ENCODE data around the gene ARHGAP25.

ARHGAP25 gene

GRCh38 chr2:68720665-68721064 lies 13.9 kb upstream of the ARHGAP25 start:
- peaks cover 33% of the 10 kb centered on the region for H3K27me3 ChIP-seq (ENCODE audit: insufficient read depth, low read length)
- H3K27ac ChIP-seq (ENCODE audit: low read depth, low read length) = no peak overlapping the region
- no peaks in the 10 kb centered on the region for H3K36me3 ChIP-seq (ENCODE audit: insufficient read depth, low read length)
- H3K79me2 ChIP-seq (ENCODE audit: control insufficient read depth, insufficient read depth, low read length, unreplicated experiment) = no peaks in the 10 kb centered on the region
- H3K4me3 ChIP-seq (ENCODE audit: low read depth, low read length) = no peak overlapping the region
- no peaks in the 10 kb centered on the region for H3K4me1 ChIP-seq (ENCODE audit: control insufficient read depth, insufficient read depth, low read length, unreplicated experiment)
- no peak overlapping the region for H2AFZ ChIP-seq (ENCODE audit: low read length, unreplicated experiment)

GRCh38 chr2:68721482-68722101 lies 13.0 kb upstream of the ARHGAP25 start:
- no peaks in the 10 kb centered on the region for H3K79me2 ChIP-seq (ENCODE audit: control insufficient read depth, insufficient read depth, low read length, unreplicated experiment)
- no peak overlapping the region for H3K27ac ChIP-seq (ENCODE audit: low read depth, low read length)
- peaks cover 40% of the 10 kb centered on the region for H3K27me3 ChIP-seq (ENCODE audit: insufficient read depth, low read length)
- H3K4me3 ChIP-seq (ENCODE audit: low read depth, low read length) = no peak overlapping the region
- no peaks in the 10 kb centered on the region for H3K4me1 ChIP-seq (ENCODE audit: control insufficient read depth, insufficient read depth, low read length, unreplicated experiment)
- no peaks in the 10 kb centered on the region for H3K36me3 ChIP-seq (ENCODE audit: insufficient read depth, low read length)
- H2AFZ ChIP-seq (ENCODE audit: low read length, unreplicated experiment) = no peak overlapping the region

GRCh38 chr2:68722712-68723111 lies 11.9 kb upstream of the ARHGAP25 start:
- Histone ChIP-seq H3K27ac (ENCODE audit: low read depth, low read length) (no peak overlapping the region), H3K27me3 (ENCODE audit: insufficient read depth, low read length) (peaks cover 32% of the 10 kb centered on the region), H3K36me3 (ENCODE audit: insufficient read depth, low read length) (no peaks in the 10 kb centered on the region), H3K4me3 (ENCODE audit: low read depth, low read length) (no peak overlapping the region), H3K79me2 (ENCODE audit: control insufficient read depth, insufficient read depth, low read length, unreplicated experiment) (no peaks in the 10 kb centered on the region), H3K4me1 (ENCODE audit: control insufficient read depth, insufficient read depth, low read length, unreplicated experiment) (no peaks in the 10 kb centered on the region), H2AFZ (ENCODE audit: low read length, unreplicated experiment) (no peak overlapping the region)

GRCh38 chr2:68723181-68723580 lies 11.4 kb upstream of the ARHGAP25 start:
- no peak overlapping the region for H3K27ac ChIP-seq (ENCODE audit: low read depth, low read length)

GRCh38 chr2:68726100-68726499 lies 8.5 kb upstream of the ARHGAP25 start:
- no peaks in the 10 kb centered on the region for H3K79me2 ChIP-seq (ENCODE audit: control insufficient read depth, insufficient read depth, low read length, unreplicated experiment)
- H3K27ac ChIP-seq (ENCODE audit: low read depth, low read length) = no peak overlapping the region
- no peaks in the 10 kb centered on the region for H3K36me3 ChIP-seq (ENCODE audit: insufficient read depth, low read length)
- H3K27me3 ChIP-seq (ENCODE audit: insufficient read depth, low read length) = peaks cover 14% of the 10 kb centered on the region; the same call in 1 of the 2 replicates
- H2AFZ ChIP-seq (ENCODE audit: low read length, unreplicated experiment) = no peak overlapping the region
- no peak overlapping the region for H3K4me3 ChIP-seq (ENCODE audit: low read depth, low read length)
- H3K4me1 ChIP-seq (ENCODE audit: control insufficient read depth, insufficient read depth, low read length, unreplicated experiment) = no peaks in the 10 kb centered on the region

More at GRCh38 chr2:68723181-68723580, 11.4 kb upstream of the ARHGAP25 start:
- Histone ChIP-seq H3K4me1 (ENCODE audit: control insufficient read depth, insufficient read depth, low read length, unreplicated experiment) (no peaks in the 10 kb centered on the region), H3K36me3 (ENCODE audit: insufficient read depth, low read length) (no peaks in the 10 kb centered on the region), H2AFZ (ENCODE audit: low read length, unreplicated experiment) (no peak overlapping the region), H3K79me2 (ENCODE audit: control insufficient read depth, insufficient read depth, low read length, unreplicated experiment) (no peaks in the 10 kb centered on the region), H3K4me3 (ENCODE audit: low read depth, low read length) (no peak overlapping the region), H3K27me3 (ENCODE audit: insufficient read depth, low read length) (peaks cover 27% of the 10 kb centered on the region)

- Histone ChIP-seq H3K79me2 (ENCODE audit: control insufficient read depth, insufficient read depth, low read length, unreplicated experiment) (no peaks in the 10 kb centered on the region), H3K27ac (ENCODE audit: low read depth, low read length) (no peak overlapping the region), H2AFZ (ENCODE audit: low read length, unreplicated experiment) (no peak overlapping the region), H3K4me3 (ENCODE audit: low read depth, low read length) (no peak overlapping the region), H3K27me3 (ENCODE audit: insufficient read depth, low read length) (peaks cover 15% of the 10 kb centered on the region; the same call in 1 of the 2 replicates), H3K36me3 (ENCODE audit: insufficient read depth, low read length) (no peaks in the 10 kb centered on the region), H3K4me1 (ENCODE audit: control insufficient read depth, insufficient read depth, low read length, unreplicated experiment) (no peaks in the 10 kb centered on the region)
Measured at GRCh38 chr2:68726608-68727367, 7.8 kb upstream of the ARHGAP25 start.

GRCh38 chr2:68727683-68728375 lies 6.8 kb upstream of the ARHGAP25 start:
- Histone ChIP-seq H3K4me3 (ENCODE audit: low read depth, low read length) (no peak overlapping the region), H3K36me3 (ENCODE audit: insufficient read depth, low read length) (no peaks in the 10 kb centered on the region), H2AFZ (ENCODE audit: low read length, unreplicated experiment) (no peak overlapping the region), H3K27me3 (ENCODE audit: insufficient read depth, low read length) (peaks cover 16% of the 10 kb centered on the region; the same call in 1 of the 2 replicates), H3K79me2 (ENCODE audit: control insufficient read depth, insufficient read depth, low read length, unreplicated experiment) (no peaks in the 10 kb centered on the region), H3K4me1 (ENCODE audit: control insufficient read depth, insufficient read depth, low read length, unreplicated experiment) (no peaks in the 10 kb centered on the region), H3K27ac (ENCODE audit: low read depth, low read length) (no peak overlapping the region)

- Histone ChIP-seq H3K36me3 (ENCODE audit: insufficient read depth, low read length) (no peaks in the 10 kb centered on the region), H2AFZ (ENCODE audit: low read length, unreplicated experiment) (no peak overlapping the region), H3K4me3 (ENCODE audit: low read depth, low read length) (no peak overlapping the region), H3K27ac (ENCODE audit: low read depth, low read length) (no peak overlapping the region), H3K27me3 (ENCODE audit: insufficient read depth, low read length) (peaks cover 24% of the 10 kb centered on the region), H3K4me1 (ENCODE audit: control insufficient read depth, insufficient read depth, low read length, unreplicated experiment) (no peaks in the 10 kb centered on the region), H3K79me2 (ENCODE audit: control insufficient read depth, insufficient read depth, low read length, unreplicated experiment) (no peaks in the 10 kb centered on the region)
Measured at GRCh38 chr2:68730828-68731227, 3.8 kb upstream of the ARHGAP25 start.

GRCh38 chr2:68732036-68732932 lies 2.3 kb upstream of the ARHGAP25 start:
- no peak overlapping the region for H2AFZ ChIP-seq (ENCODE audit: low read length, unreplicated experiment)
- H3K4me3 ChIP-seq (ENCODE audit: low read depth, low read length) = no peak overlapping the region
- H3K4me1 ChIP-seq (ENCODE audit: control insufficient read depth, insufficient read depth, low read length, unreplicated experiment) = no peaks in the 10 kb centered on the region
- peaks cover 26% of the 10 kb centered on the region for H3K27me3 ChIP-seq (ENCODE audit: insufficient read depth, low read length)
- H3K36me3 ChIP-seq (ENCODE audit: insufficient read depth, low read length) = no peaks in the 10 kb centered on the region
- no peaks in the 10 kb centered on the region for H3K79me2 ChIP-seq (ENCODE audit: control insufficient read depth, insufficient read depth, low read length, unreplicated experiment)
- no peak overlapping the region for H3K27ac ChIP-seq (ENCODE audit: low read depth, low read length)

- Histone ChIP-seq H2AFZ (ENCODE audit: low read length, unreplicated experiment) (no peak overlapping the region), H3K36me3 (ENCODE audit: insufficient read depth, low read length) (no peaks in the 10 kb centered on the region), H3K4me3 (ENCODE audit: low read depth, low read length) (no peak overlapping the region), H3K79me2 (ENCODE audit: control insufficient read depth, insufficient read depth, low read length, unreplicated experiment) (no peaks in the 10 kb centered on the region), H3K27me3 (ENCODE audit: insufficient read depth, low read length) (peaks cover 26% of the 10 kb centered on the region), H3K27ac (ENCODE audit: low read depth, low read length) (no peak overlapping the region), H3K4me1 (ENCODE audit: control insufficient read depth, insufficient read depth, low read length, unreplicated experiment) (no peaks in the 10 kb centered on the region)
Measured at GRCh38 chr2:68733365-68733764, 1.2 kb upstream of the ARHGAP25 start.

All from ACC112 (cell line).